HCT116 (cell line): ENCODE data around the gene UNK. TPM values are rescaled to one million over a fixed set of nuclear protein-coding genes. Genes with fewer than 3 reads are reported as not detected.
"Not testable (repeated sequence)": the region's sequence is repeated elsewhere in the genome, so short reads cannot be mapped to it uniquely, and the experiment has no call there.

ENCODE experiments used
- ATAC-seq: fragments of 200-7000 bp; cut with Tn5 transposase; 2 replicates; pipeline ENCODE4 v1.9.1; 2020; ENCODE audit warnings: mild to moderate bottlenecking, moderate library complexity
- BruUV-seq: library from RNA; stranded (reverse); fragments of 400-500 nt; replicated peaks from 2 replicates; lab custom pipeline; 2021; lab: Mats Ljungman, UMichigan
- CTCF ChIA-PET: fragments of 300-600 bp; sonication (Branson Sonifier 250); formaldehyde crosslinking; loops from one replicate; lab custom pipeline; 2021; ENCODE audit warnings: antibody characterized with exemption; lab: Charles Lee
- POLR2A ChIA-PET: fragments of 300-600, 350-600 bp; sonication (Branson Sonifier 250); formaldehyde crosslinking; loops from one replicate; lab custom pipeline; 2021; ENCODE audit warnings: antibody characterized with exemption; lab: Charles Lee
- RAD21 ChIA-PET, 2 experiments: fragments of 300-600 bp; sonication (Branson Sonifier 250); formaldehyde crosslinking; loops; one replicate each; lab custom pipeline; 2023; ENCODE audit warnings: low total read pairs in 2 of 2; ENCODE audit not compliant: uncharacterized antibody in 2 of 2, unreplicated experiment in 2 of 2, low non-redundant PET in 1 of 2; lab: Charles Lee
- DNase-seq: peaks from one replicate; pipeline ENCODE4 v3.0.0-alpha.2; 2010; ENCODE audit warnings: low read depth, low spot score
- H2AFZ ChIP-seq: fragments of 200-600 bp; shearing (Covaris generic), sonication (generic); 2 replicates; pipeline ENCODE4 v1.6.1; 2017; ENCODE audit warnings: low read depth, mixed run types, mixed read lengths, antibody characterized with exemption, low read length; ENCODE audit not compliant: poor library complexity, severe bottlenecking
- H3K27ac ChIP-seq: 2 replicates; pipeline ENCODE4 v1.5.1; 2012; ENCODE audit warnings: low read depth, low read length
- H3K27me3 ChIP-seq: fragments of 200-600 bp; sonication (generic); 2 replicates; pipeline ENCODE4 v1.6.1; 2016; ENCODE audit warnings: mixed run types, low read length, mixed read lengths; ENCODE audit not compliant: insufficient read depth
- H3K36me3 ChIP-seq, 2 experiments: fragments of 200-500 bp in 1 of 2; fragments of 200-600 bp in 1 of 2; sonication (Bioruptor generic) in 1 of 2; sonication (generic) in 1 of 2; 2 replicates each; pipeline versions ENCODE4 v1.5.1 to v1.6.1; 2014 to 2016; ENCODE audit warnings: low read length in 2 of 2, inconsistent platforms in 1 of 2, mixed read lengths in 1 of 2, mixed run types in 1 of 2; ENCODE audit not compliant: insufficient read depth in 2 of 2, control insufficient read depth in 1 of 2
- H3K4me1 ChIP-seq, 2 experiments: fragments of 200-600 bp in 1 of 2; sonication (generic) in 1 of 2; 2 replicates each; pipeline versions ENCODE4 v1.5.1 to v1.6.1; 2012 to 2017; ENCODE audit warnings: low read length in 2 of 2, inconsistent platforms in 1 of 2, mild to moderate bottlenecking in 1 of 2, mixed read lengths in 1 of 2, mixed run types in 1 of 2, moderate library complexity in 1 of 2; ENCODE audit not compliant: insufficient read depth in 2 of 2, control insufficient read depth in 1 of 2
- H3K4me2 ChIP-seq: fragments of 200-600 bp; sonication (generic); 2 replicates; pipeline ENCODE4 v1.6.1; 2017; ENCODE audit warnings: mixed run types, low read length, mixed read lengths
- H3K4me3 ChIP-seq, 2 experiments: fragments of 200-600 bp in 1 of 2; sonication (generic) in 1 of 2; replicated peaks in 1 of 2; 2 replicates each; pipeline ENCODE4 v1.5.1; 2011 to 2016; ENCODE audit warnings: low read length in 2 of 2, control low read depth in 1 of 2, low read depth in 1 of 2, mild to moderate bottlenecking in 1 of 2, mixed read lengths in 1 of 2, mixed run types in 1 of 2
- H3K79me2 ChIP-seq: fragments of 200-600 bp; sonication (generic); 2 replicates; pipeline ENCODE4 v1.6.1; 2017; ENCODE audit warnings: mild to moderate bottlenecking, mixed run types, low read length, moderate library complexity, mixed read lengths; ENCODE audit not compliant: insufficient read depth
- H3K9ac ChIP-seq: fragments of 200-600 bp; sonication (generic); 2 replicates; pipeline ENCODE4 v1.6.1; 2016; ENCODE audit warnings: low read length, mixed read lengths
- H3K9me2 ChIP-seq: fragments of 200-600 bp; sonication (generic), shearing (Covaris generic); 2 replicates; pipeline ENCODE4 v1.6.1; 2017; ENCODE audit warnings: mixed run types, mild to moderate bottlenecking, moderate library complexity; ENCODE audit not compliant: insufficient read depth
- H3K9me3 ChIP-seq, 2 experiments: fragments of 200-500 bp in 1 of 2; fragments of 200-600 bp in 1 of 2; sonication (Bioruptor generic) in 1 of 2; sonication (generic) in 1 of 2; 2 replicates each; pipeline ENCODE4 v1.6.1; 2014 to 2017; ENCODE audit warnings: low read length in 2 of 2, mixed read lengths in 2 of 2, inconsistent platforms in 1 of 2, low read depth in 1 of 2, mild to moderate bottlenecking in 1 of 2, mixed run types in 1 of 2, moderate library complexity in 1 of 2; ENCODE audit not compliant: control insufficient read depth in 1 of 2, insufficient read depth in 1 of 2
- H4K20me1 ChIP-seq: fragments of 200-600 bp; sonication (generic), shearing (Covaris generic); 2 replicates; pipeline ENCODE4 v1.6.1; 2017; ENCODE audit warnings: mixed run types, mild to moderate bottlenecking, moderate library complexity; ENCODE audit not compliant: insufficient read depth
- CEBPB ChIP-seq: IDR thresholded peaks from 2 replicates; pipeline ENCODE4 v1.6.1; 2012; ENCODE audit warnings: low read depth
- EGR1 ChIP-seq: IDR thresholded peaks from 2 replicates; pipeline ENCODE4 v1.6.1; 2012; ENCODE audit warnings: low read depth
- EZH2 ChIP-seq: fragments of 200-600 bp; sonication (generic); IDR thresholded peaks from 2 replicates; pipeline ENCODE4 v1.6.1; 2017; ENCODE audit warnings: antibody characterized with exemption, mixed run types
- YY1 ChIP-seq: IDR thresholded peaks from 2 replicates; pipeline ENCODE4 v1.6.1; 2011; ENCODE audit warnings: low read length, low read depth, moderate library complexity, mild to moderate bottlenecking; ENCODE audit not compliant: insufficient replicate concordance; ENCODE audit errors: extremely low read depth
- ZFX ChIP-seq: fragments of 450-650 bp; IDR thresholded peaks from 2 replicates; pipeline ENCODE4 v1.6.1; 2017
- ZNF274 ChIP-seq: fragments of 200-500 bp; sonication (Bioruptor generic); IDR thresholded peaks from 2 replicates; pipeline ENCODE4 v1.6.1; 2014; ENCODE audit warnings: mild to moderate bottlenecking, low read depth, low read length, inconsistent platforms
- intact Hi-C: fragments of 100-400 bp; cut with micrococcal nuclease; formaldehyde crosslinking; loops from 2 replicates; pipeline ENCODE4 v1.10.0; 2022
- total RNA-seq: library from RNA; stranded (reverse); gene quantifications from one replicate; pipeline ENCODE4 v1.2.1, GENCODE V29; 2021; ENCODE audit not compliant: unreplicated experiment
- TF ChIP-seq, protein P1 (sequence below), 3 experiments: fragments of 200-600 bp in 1 of 3; sonication (generic) in 1 of 3; IDR thresholded peaks in 2 of 3; conservative IDR thresholded peaks in 1 of 3; 2 replicates each; pipeline ENCODE4 v1.5.1; 2012 to 2017; ENCODE audit warnings: low read depth in 2 of 3, low read length in 2 of 3, antibody characterized with exemption in 1 of 3, borderline replicate concordance in 1 of 3, control low read depth in 1 of 3, mild to moderate bottlenecking in 1 of 3, mixed read lengths in 1 of 3, mixed run types in 1 of 3, moderate library complexity in 1 of 3; ENCODE audit not compliant: insufficient read depth in 1 of 3

The UNK gene
- total RNA-seq, 1 experiment from 2014 or later, result 40.6 TPM

DNA sequence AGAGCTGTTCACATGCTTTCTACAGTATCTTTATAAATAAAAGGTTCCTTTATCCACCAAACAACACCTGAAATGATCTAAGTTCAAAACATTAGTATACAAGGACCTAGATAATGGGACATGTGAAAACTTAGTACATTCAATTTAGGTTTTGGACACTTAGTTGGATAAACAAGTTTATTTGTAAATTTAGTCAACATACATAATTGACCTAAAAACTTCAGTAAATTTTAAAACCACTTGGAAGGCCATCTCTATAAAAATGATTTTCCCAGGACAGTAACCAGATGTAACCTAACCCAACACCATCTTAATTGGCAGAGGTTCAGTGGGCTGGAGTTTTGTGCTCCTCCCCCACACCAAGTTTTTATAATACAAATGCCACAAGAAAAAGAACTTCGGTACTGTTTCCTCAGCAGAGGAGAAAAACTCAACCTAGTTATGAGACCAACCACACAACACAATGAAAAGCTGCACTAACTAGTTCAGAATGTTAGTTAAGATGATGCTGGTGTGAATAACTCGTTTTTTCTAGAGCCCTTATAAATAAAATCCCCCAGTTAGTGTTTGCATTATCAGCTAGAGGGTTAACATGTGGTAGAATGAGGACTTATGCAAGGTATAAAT, 7.2 kb upstream of the UNK start:
- Histone ChIP-seq H3K36me3 (peaks cover 16 to 33% of the 10 kb centered on the region in 2 experiments), H3K79me2 (peaks cover 27% of the 10 kb centered on the region), H3K9me2 (no peaks in the 10 kb centered on the region), H3K4me1 (peaks cover 22 to 59% of the 10 kb centered on the region in 2 experiments), H3K27ac (no peak overlapping the region), H3K27me3 (no peaks in the 10 kb centered on the region), H3K4me2 (peak overlapping the region; percentile 84), H3K9ac (no peak overlapping the region; the same call in 1 of the 2 replicates), H3K4me3 (peak overlapping the region in 1 of 2 experiments; percentile 74; a peak in 2 of 4 replicates), H2AFZ (no peak overlapping the region), H3K9me3 (no peaks in the 10 kb centered on the region), H4K20me1 (peaks cover 31% of the 10 kb centered on the region)
- no peak for DNase-seq
- CTCF ChIA-PET, result interaction anchor here (0.8 to 1.8 kb wide), 6 partner anchors 12 to 261 kb away, joined by 3 to 6 read pairs (median 4); partner anchors contain the start of genes GALK1 and TSEN54
- no peak for ATAC-seq
- RAD21 ChIA-PET, result no interaction called here
- TF ChIP-seq ZFX (no peak), YY1 (no peak), EGR1 (no peak), CEBPB (no peak), ZNF274 (no peak), EZH2 (no peak)
- TF ChIP-seq, protein P1, sequence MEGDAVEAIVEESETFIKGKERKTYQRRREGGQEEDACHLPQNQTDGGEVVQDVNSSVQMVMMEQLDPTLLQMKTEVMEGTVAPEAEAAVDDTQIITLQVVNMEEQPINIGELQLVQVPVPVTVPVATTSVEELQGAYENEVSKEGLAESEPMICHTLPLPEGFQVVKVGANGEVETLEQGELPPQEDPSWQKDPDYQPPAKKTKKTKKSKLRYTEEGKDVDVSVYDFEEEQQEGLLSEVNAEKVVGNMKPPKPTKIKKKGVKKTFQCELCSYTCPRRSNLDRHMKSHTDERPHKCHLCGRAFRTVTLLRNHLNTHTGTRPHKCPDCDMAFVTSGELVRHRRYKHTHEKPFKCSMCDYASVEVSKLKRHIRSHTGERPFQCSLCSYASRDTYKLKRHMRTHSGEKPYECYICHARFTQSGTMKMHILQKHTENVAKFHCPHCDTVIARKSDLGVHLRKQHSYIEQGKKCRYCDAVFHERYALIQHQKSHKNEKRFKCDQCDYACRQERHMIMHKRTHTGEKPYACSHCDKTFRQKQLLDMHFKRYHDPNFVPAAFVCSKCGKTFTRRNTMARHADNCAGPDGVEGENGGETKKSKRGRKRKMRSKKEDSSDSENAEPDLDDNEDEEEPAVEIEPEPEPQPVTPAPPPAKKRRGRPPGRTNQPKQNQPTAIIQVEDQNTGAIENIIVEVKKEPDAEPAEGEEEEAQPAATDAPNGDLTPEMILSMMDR (IDR thresholded peaks at IDR 0.05 in 2 of 3, conservative IDR thresholded peaks at IDR 0.05 in 1 of 3; ENCODE audit: borderline replicate concordance in 1 of 3, insufficient read depth in 1 of 3, low read depth in 2 of 3, low read length in 2 of 3), result no peak
- intact Hi-C loops, result loop anchor here (5.0 kb wide), 1 partner anchor 100 kb away; the partner anchor contains the start of gene TRIM47
- POLR2A ChIA-PET, result interaction anchor here (0.8 to 5.1 kb wide), 12 partner anchors 9 to 201 kb away, joined by 3 to 83 read pairs (median 6); partner anchors contain the start of genes ACOX1, GALK1, TEN1 and TRIM47
- no TSS peak for BruUV-seq

DNA sequence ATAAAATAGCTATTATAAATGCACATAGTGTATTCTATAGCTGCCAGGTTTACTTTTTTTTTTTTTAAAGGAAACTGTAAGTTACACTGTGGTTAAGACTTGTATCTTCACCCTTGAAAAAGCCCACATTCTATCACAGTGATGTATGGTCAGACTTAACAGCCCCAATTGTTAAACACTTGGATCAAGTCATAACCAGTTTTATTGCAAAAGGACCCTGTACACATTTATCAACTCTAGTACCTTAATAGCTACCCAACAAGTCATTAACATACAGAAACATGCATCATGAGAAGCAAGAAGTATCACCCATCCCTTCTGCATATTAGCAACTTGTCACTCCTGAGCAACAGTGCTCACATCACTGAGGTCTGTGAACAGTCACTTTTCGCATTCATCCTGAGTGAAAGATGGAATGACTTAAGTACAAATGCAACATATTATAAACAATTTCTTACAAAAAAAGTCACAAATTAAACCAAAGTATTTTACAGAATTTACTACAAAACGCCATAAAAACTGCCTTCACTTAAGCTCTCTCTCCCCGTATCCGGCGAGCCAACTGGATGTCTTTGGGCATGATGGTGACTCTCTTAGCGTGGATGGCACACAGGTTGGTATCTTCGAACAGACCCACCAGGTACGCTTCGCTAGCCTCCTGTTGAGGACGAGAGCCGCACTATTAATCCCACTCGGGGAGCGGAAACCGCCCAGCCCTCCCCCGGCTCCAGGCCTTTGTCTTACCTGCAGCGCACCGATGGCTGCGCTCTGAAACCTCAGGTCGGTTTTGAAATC, 6.3 kb upstream of the UNK start:
- not testable (repeated sequence) for DNase-seq
- H3K4me1 ChIP-seq, result peaks cover 30 to 68% of the 10 kb centered on the region in 2 experiments
- intact Hi-C loops, result loop anchor here (2.0 to 5.0 kb wide), 2 partner anchors 77 to 99 kb away; partner anchors contain the start of genes TRIM47 and WBP2

More for the DNA sequence above, 6.3 kb upstream of the UNK start:
- Histone ChIP-seq H4K20me1 (peaks cover 31% of the 10 kb centered on the region), H3K36me3 (peaks cover 16 to 33% of the 10 kb centered on the region in 2 experiments), H3K4me3 (peak overlapping the region; percentile 74 to 84), H3K79me2 (peaks cover 27% of the 10 kb centered on the region), H3K27ac (peak overlapping the region; percentile 97), H3K9ac (peak overlapping the region; percentile 97), H3K4me2 (peak overlapping the region; percentile 84)
- ATAC-seq, H3K27me3 ChIP-seq, RAD21 ChIA-PET, H3K9me3 ChIP-seq, H2AFZ ChIP-seq, H3K9me2 ChIP-seq: not testable (repeated sequence)
- ChIA-PET POLR2A (interaction anchor here (0.9 to 5.1 kb wide), 7 partner anchors 8 to 100 kb away, joined by 3 to 83 read pairs (median 14); partner anchors contain the start of genes GALK1, TRIM47 and WBP2), CTCF (interaction anchor here (1.5 kb wide), 1 partner anchor 99 kb away, joined by 4 read pairs; no protein-coding TSS in a partner anchor)
- TSS peak; percentile 63 for BruUV-seq
